AG04449 (cell line): ENCODE measurements around the gene ENTREP3.
A peak's percentile ranks its signal among the peaks of the same experiment; 100 is the strongest.

Experiments
- CTCF ChIA-PET: fragments of 350-600 bp; formaldehyde crosslinking; extraction: SDS; loops from one replicate; lab custom pipeline; 2021; ENCODE audit warnings: antibody characterized with exemption; lab: Yijun Ruan, JAX
- POLR2A ChIA-PET: fragments of 400-600, 350-600 bp; formaldehyde crosslinking; extraction: SDS; loops from one replicate; lab custom pipeline; 2020; ENCODE audit warnings: antibody characterized with exemption, inconsistent platforms; lab: Yijun Ruan, JAX
- DNase-seq: peaks from one replicate; pipeline ENCODE4 v3.0.0-alpha.2; 2010; ENCODE audit warnings: low read depth, low spot score
- H3K4me3 ChIP-seq: 2 replicates; pipeline ENCODE4 v1.5.1; 2011; ENCODE audit warnings: low read depth, mild to moderate bottlenecking, control low read depth, low read length
- TF ChIP-seq, protein P1 (sequence below): IDR thresholded peaks from one replicate; pipeline ENCODE4 v1.5.1; 2011; ENCODE audit warnings: mild to moderate bottlenecking, moderate library complexity, low read length, control low read depth, inconsistent platforms; ENCODE audit not compliant: insufficient read depth; ENCODE audit errors: missing control alignments

ENTREP3 gene

DNA sequence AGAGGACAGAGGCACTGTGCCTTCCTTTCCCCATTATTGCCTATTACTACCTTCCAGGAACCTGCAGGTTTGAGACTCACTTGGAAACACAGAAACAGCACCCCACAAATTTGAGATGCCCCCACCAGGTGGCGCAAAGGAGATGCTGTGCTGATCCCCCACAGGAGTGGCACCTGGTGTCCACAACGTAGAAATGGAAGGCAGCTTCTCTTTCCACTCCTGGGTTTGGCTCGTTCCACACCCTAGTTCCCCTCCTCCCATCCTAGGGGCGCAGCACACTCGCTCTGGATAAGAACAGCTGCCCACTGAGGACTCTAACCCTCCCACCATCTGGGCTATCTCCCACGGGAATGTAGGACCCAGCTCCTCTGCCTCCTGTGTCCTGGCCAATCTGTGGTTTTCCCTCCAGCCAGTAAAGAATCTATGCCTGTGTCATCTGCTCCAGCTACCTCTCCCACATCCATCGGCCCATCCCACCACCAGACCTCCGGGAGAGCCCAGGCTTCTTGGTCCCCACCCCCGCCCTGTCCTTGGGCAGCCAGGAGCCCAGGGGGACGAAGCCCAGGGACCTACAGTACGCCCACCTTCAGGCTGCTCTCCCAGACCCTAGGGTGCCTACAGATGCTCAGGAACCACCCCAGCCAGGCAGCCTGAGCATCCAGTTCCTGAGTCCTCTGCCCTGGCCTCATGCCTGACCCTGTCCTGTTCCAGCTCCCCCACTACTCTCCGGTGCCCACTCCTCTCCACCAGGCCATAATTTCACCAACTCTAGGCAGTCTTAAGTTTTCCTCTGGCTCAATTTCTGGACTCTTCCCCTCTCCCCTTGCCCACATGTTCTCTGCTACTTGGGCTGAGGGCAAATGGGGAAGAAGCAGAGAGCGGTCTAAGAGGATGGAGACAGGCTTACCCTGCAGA lies 48.1 kb downstream of the ENTREP3 start:
- H3K4me3 ChIP-seq, result peak overlapping the region; percentile 89
- CTCF ChIA-PET, result interaction anchor here (0.6 to 9.4 kb wide), 27 partner anchors 9 to 441 kb away, joined by 3 to 144 read pairs (median 6); partner anchors contain the start of genes ENTREP3, FDPS, KRTCAP2 and TRIM46
- TF ChIP-seq, protein P1, sequence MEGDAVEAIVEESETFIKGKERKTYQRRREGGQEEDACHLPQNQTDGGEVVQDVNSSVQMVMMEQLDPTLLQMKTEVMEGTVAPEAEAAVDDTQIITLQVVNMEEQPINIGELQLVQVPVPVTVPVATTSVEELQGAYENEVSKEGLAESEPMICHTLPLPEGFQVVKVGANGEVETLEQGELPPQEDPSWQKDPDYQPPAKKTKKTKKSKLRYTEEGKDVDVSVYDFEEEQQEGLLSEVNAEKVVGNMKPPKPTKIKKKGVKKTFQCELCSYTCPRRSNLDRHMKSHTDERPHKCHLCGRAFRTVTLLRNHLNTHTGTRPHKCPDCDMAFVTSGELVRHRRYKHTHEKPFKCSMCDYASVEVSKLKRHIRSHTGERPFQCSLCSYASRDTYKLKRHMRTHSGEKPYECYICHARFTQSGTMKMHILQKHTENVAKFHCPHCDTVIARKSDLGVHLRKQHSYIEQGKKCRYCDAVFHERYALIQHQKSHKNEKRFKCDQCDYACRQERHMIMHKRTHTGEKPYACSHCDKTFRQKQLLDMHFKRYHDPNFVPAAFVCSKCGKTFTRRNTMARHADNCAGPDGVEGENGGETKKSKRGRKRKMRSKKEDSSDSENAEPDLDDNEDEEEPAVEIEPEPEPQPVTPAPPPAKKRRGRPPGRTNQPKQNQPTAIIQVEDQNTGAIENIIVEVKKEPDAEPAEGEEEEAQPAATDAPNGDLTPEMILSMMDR, result peak; percentile 90
- POLR2A ChIA-PET, result interaction anchor here (0.6 to 4.3 kb wide), 8 partner anchors 11 to 176 kb away, joined by 3 to 45 read pairs (median 4); partner anchors contain the start of gene ENTREP3
- no peak for DNase-seq

DNA sequence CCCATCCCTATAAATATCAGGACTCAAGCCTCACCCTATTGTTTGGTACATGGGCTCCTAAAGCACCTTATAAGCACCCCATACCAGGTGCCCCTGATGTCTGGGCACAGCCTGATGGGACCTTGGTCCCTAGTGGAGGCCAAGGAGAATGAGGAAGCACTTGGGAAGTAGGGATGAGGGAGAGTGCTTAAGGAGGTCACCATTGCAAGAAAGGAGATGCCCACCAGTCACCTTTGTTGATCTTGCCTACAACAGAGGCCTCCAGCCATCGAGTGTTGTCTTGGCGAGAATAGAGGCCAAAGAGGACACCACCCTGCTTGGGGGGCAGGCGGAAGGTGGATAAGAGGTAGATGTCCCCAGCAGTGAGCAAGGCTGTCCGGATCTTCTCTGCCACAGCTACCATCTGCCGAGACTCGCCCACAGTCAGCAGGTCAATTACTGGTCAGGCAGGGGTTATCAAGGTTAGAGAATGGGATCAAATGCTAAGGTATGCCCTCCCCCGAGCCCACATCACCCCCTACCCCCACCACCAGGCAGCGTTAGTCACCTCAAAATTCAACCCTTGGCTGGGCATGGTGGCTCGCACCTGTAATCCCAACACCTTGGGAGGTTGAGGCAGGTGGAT lies 49.2 kb downstream of the ENTREP3 start:
- ChIA-PET POLR2A (interaction anchor here (4.3 kb wide), 1 partner anchor 11 kb away, joined by 45 read pairs; no protein-coding TSS in a partner anchor), CTCF (interaction anchor here (1.1 to 9.4 kb wide), 11 partner anchors 11 to 442 kb away, joined by 3 to 144 read pairs (median 8); partner anchors contain the start of gene FDPS)
- TF ChIP-seq, protein P1, result no peak

DNA sequence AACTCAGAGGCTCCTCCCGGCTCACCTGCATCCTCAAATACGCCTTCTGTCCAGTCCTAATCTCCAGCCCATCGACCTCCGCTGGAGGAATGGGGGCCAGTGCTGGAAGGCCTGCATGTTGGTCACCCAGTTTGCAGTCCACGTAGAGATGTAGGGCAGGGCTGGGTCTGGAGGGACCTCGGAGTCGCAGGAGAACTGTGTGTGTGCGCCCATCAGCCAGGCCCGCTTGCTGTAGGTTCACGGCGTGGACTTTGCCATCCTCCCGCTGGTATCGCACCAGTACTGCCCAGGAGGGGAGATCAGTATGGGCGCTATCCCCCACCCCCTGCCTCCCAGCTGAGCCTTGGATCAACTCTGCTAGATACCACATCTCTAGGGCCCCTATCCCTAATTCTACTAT lies 50.2 kb downstream of the ENTREP3 start:
- TF ChIP-seq, protein P1, result no peak
- H3K4me3 ChIP-seq, result no peak overlapping the region
- ChIA-PET POLR2A (no interaction called here), CTCF (interaction anchor here (1.6 to 9.4 kb wide), 5 partner anchors 10 to 46 kb away, joined by 7 to 144 read pairs (median 28); a partner anchor contains a TSS)
- no peak for DNase-seq

More for the DNA sequence above, 49.2 kb downstream of the ENTREP3 start:
- no peak for DNase-seq
- H3K4me3 ChIP-seq, result no peak overlapping the region

DNA sequence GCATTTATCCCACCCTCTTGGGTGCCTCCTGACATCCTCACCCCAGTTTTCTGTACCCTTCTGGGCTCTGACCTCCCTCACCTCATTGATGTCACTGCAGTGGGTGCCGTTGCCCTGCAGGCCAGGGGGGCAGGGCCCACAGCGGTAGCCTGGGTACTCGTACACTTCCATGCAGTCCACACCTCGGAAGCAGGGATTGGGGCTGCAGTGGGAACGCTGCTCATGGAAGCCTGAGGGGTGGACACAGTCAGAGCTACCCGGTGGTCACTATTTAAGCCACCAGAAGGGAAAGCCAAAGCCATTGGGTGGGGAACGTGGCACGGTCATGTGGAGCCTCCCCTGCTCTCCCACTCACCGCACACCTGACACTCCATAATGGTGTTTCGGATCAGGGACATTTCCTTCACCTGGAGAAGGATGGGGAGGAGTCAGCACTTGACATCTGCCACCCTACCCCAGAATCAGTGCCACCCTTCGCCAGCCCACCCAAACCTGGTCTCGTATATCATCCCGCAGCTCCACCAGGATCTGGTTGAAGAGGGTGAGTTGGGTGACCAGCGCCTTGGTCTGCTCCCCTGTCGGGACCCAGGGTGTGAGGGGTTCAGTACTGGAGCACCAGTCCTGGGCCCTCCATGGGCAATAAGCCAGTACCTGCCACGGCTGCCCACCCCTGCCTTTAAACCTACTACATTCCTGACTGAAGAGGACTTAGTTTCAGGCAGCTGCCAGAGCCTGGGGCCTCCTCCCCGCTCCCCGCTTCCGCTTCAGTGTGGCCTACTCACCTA lies 52.4 kb downstream of the ENTREP3 start:
- CTCF ChIA-PET, result interaction anchor here (1.2 to 9.4 kb wide), 6 partner anchors 7 to 49 kb away, joined by 4 to 144 read pairs (median 11); no protein-coding TSS in a partner anchor

DNA sequence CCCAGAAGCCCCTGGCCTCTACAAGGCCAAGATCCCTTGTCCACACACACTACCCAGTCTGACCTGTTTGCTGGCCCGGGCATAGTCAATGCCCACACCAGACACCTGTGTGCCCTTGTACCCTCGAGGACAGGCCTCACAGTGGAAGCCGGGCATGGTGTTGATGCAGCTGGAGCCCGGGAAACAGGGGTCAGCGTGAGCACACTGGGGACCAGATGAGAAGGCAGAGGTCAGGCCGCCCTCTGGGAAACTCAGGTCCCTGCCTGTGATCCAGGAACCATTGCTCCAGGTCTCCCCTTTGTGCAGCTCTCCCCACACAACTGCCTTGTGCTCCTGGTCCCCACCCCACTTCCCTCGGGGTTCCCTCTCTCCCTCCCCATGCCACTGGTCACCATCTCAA lies 53.1 kb downstream of the ENTREP3 start:
- TF ChIP-seq, protein P1, result no peak
- no peak overlapping the region for H3K4me3 ChIP-seq
- DNase-seq, result no peak
- CTCF ChIA-PET, result interaction anchor here (1.4 to 9.1 kb wide), 3 partner anchors 7 to 48 kb away, joined by 6 to 144 read pairs (median 16); no protein-coding TSS in a partner anchor
- POLR2A ChIA-PET, result no interaction called here

More for the DNA sequence above, 52.4 kb downstream of the ENTREP3 start:
- DNase-seq, result no peak
- POLR2A ChIA-PET, result interaction anchor here (0.9 kb wide), 1 partner anchor 59 kb away, joined by 3 read pairs; the partner anchor contains the start of gene SCAMP3
- TF ChIP-seq, protein P1, result no peak
- no peak overlapping the region for H3K4me3 ChIP-seq
